H9 (cell line): ENCODE data around the gene OIP5. TPM values are rescaled to one million over a fixed set of nuclear protein-coding genes. Genes with fewer than 3 reads are reported as not detected.

Experiments
- DNase-seq: peaks from one replicate; pipeline ENCODE4 v3.0.0-alpha.2; 2017
- H2AFZ ChIP-seq: one replicate; pipeline ENCODE4 v1.6.1; 2013; ENCODE audit warnings: mild to moderate bottlenecking, low read length, control low read depth, moderate library complexity
- H2AK5ac ChIP-seq: 2 replicates; pipeline ENCODE4 v1.6.1; 2013; ENCODE audit warnings: low read length, control low read depth, mixed read lengths; ENCODE audit not compliant: insufficient read length
- H2BK120ac ChIP-seq: one replicate; pipeline ENCODE4 v1.6.1; 2013; ENCODE audit warnings: low read depth, mild to moderate bottlenecking, low read length, control low read depth, inconsistent platforms; ENCODE audit not compliant: poor library complexity, severe bottlenecking
- H2BK12ac ChIP-seq: 2 replicates; pipeline ENCODE4 v1.6.1; 2013; ENCODE audit warnings: low read length, control low read depth, mixed read lengths, low read depth; ENCODE audit not compliant: insufficient read length
- H2BK15ac ChIP-seq: 2 replicates; pipeline ENCODE4 v1.6.1; 2013; ENCODE audit warnings: low read depth, low read length, control low read depth
- H2BK20ac ChIP-seq: one replicate; pipeline ENCODE4 v1.6.1; 2013; ENCODE audit warnings: low read depth, mild to moderate bottlenecking, low read length, control low read depth, inconsistent platforms; ENCODE audit not compliant: poor library complexity, severe bottlenecking
- H2BK5ac ChIP-seq: 2 replicates; pipeline ENCODE4 v1.6.1; 2013; ENCODE audit warnings: low read length, control low read depth, mixed read lengths; ENCODE audit not compliant: insufficient read length
- H3K14ac ChIP-seq: 2 replicates; pipeline ENCODE4 v1.6.1; 2013; ENCODE audit warnings: low read length, control low read depth; ENCODE audit not compliant: insufficient read depth
- H3K18ac ChIP-seq: 2 replicates; pipeline ENCODE4 v1.6.1; 2013; ENCODE audit warnings: low read depth, mild to moderate bottlenecking, mixed read lengths, low read length, control low read depth; ENCODE audit not compliant: insufficient read length
- H3K23ac ChIP-seq: 2 replicates; pipeline ENCODE4 v1.6.1; 2013; ENCODE audit warnings: low read length, control low read depth, mixed read lengths, low read depth; ENCODE audit not compliant: insufficient read length
- H3K23me2 ChIP-seq: 2 replicates; pipeline ENCODE4 v1.6.1; 2013; ENCODE audit warnings: low read depth, mild to moderate bottlenecking, mixed read lengths, low read length, control low read depth; ENCODE audit not compliant: insufficient read length, poor library complexity, severe bottlenecking
- H3K27ac ChIP-seq: 2 replicates; pipeline ENCODE4 v1.5.1; 2013; ENCODE audit warnings: low read length, control low read depth, mixed read lengths, low read depth; ENCODE audit not compliant: insufficient read length
- H3K27me3 ChIP-seq: 2 replicates; pipeline ENCODE4 v1.6.1; 2013; ENCODE audit warnings: low read length, control low read depth, inconsistent platforms; ENCODE audit not compliant: insufficient read depth
- H3K4ac ChIP-seq: 2 replicates; pipeline ENCODE4 v1.6.1; 2013; ENCODE audit warnings: low read depth, mild to moderate bottlenecking, control low read depth, inconsistent platforms, low read length, moderate library complexity
- H3K4me1 ChIP-seq: 2 replicates; pipeline ENCODE4 v1.6.1; 2013; ENCODE audit warnings: low read length, control low read depth, inconsistent platforms; ENCODE audit not compliant: insufficient read depth
- H3K4me2 ChIP-seq: 2 replicates; pipeline ENCODE4 v1.6.1; 2013; ENCODE audit warnings: low read length, control low read depth, mixed read lengths; ENCODE audit not compliant: insufficient read length, insufficient read depth
- H3K56ac ChIP-seq: 2 replicates; pipeline ENCODE4 v1.6.1; 2013; ENCODE audit warnings: low read depth, mild to moderate bottlenecking, mixed read lengths, low read length, control low read depth; ENCODE audit not compliant: insufficient read length
- H3K79me1 ChIP-seq: 2 replicates; pipeline ENCODE4 v1.6.1; 2013; ENCODE audit warnings: low read depth, mild to moderate bottlenecking, moderate library complexity, low read length, control low read depth, inconsistent platforms; ENCODE audit not compliant: insufficient read depth, poor library complexity, severe bottlenecking
- H3K79me2 ChIP-seq: 2 replicates; pipeline ENCODE4 v1.6.1; 2013; ENCODE audit warnings: low read length, control low read depth, inconsistent platforms; ENCODE audit not compliant: insufficient read depth
- H3K9ac ChIP-seq: 2 replicates; pipeline ENCODE4 v1.6.1; 2013; ENCODE audit warnings: low read length, control low read depth, mixed read lengths; ENCODE audit not compliant: insufficient read length; ENCODE audit errors: extremely low read depth
- H3K9me3 ChIP-seq: one replicate; pipeline ENCODE4 v1.6.1; 2013; ENCODE audit warnings: low read depth, low read length, inconsistent platforms; ENCODE audit not compliant: control insufficient read depth
- H3T11ph ChIP-seq: one replicate; pipeline ENCODE4 v1.6.1; 2013; ENCODE audit warnings: mild to moderate bottlenecking, low read length, control low read depth, inconsistent platforms
- H4K20me1 ChIP-seq: one replicate; pipeline ENCODE4 v1.6.1; 2013; ENCODE audit not compliant: control insufficient read depth, insufficient read length, insufficient read depth
- H4K5ac ChIP-seq: 2 replicates; pipeline ENCODE4 v1.6.1; 2013; ENCODE audit warnings: low read depth, mild to moderate bottlenecking, mixed read lengths, low read length, control low read depth; ENCODE audit not compliant: insufficient read length
- H4K8ac ChIP-seq: replicated peaks from 2 replicates; pipeline ENCODE4 v1.6.1; 2013; ENCODE audit warnings: low read length, control low read depth, mixed read lengths, low read depth; ENCODE audit not compliant: insufficient read length
- H4K91ac ChIP-seq: 2 replicates; pipeline ENCODE4 v1.6.1; 2013; ENCODE audit warnings: low read depth, mild to moderate bottlenecking, moderate library complexity, mixed read lengths, low read length, control low read depth; ENCODE audit not compliant: insufficient read length
- H3K27ac Mint-ChIP-seq, 3 experiments: 2 replicates in 2 of 3; 3 replicates in 1 of 3; pipeline ENCODE4 v1.8.0; 2020 to 2021; ENCODE audit warnings: mixed read lengths in 3 of 3, mild to moderate bottlenecking in 1 of 3, moderate library complexity in 1 of 3
- H3K27me3 Mint-ChIP-seq: 2 replicates; pipeline ENCODE4 v1.8.0; 2021; ENCODE audit warnings: low read depth, mild to moderate bottlenecking, moderate library complexity, mixed read lengths
- H3K36me3 Mint-ChIP-seq, 3 experiments: 2 replicates in 2 of 3; 3 replicates in 1 of 3; pipeline ENCODE4 v1.8.0; 2020 to 2021; ENCODE audit warnings: low read depth in 3 of 3, mixed read lengths in 3 of 3; ENCODE audit not compliant: insufficient read depth in 1 of 3
- H3K4me1 Mint-ChIP-seq, 2 experiments: 2 replicates each; pipeline ENCODE4 v1.8.0; 2020; ENCODE audit warnings: mixed read lengths in 2 of 2
- H3K4me3 Mint-ChIP-seq, 2 experiments: 2 replicates in 1 of 2; 3 replicates in 1 of 2; pipeline ENCODE4 v1.8.0; 2020 to 2021; ENCODE audit warnings: mild to moderate bottlenecking in 2 of 2, mixed read lengths in 2 of 2, moderate library complexity in 1 of 2
- H3K9me3 Mint-ChIP-seq, 2 experiments: 2 replicates in 1 of 2; 3 replicates in 1 of 2; pipeline ENCODE4 v1.8.0; 2020; ENCODE audit warnings: mild to moderate bottlenecking in 2 of 2, mixed read lengths in 2 of 2, moderate library complexity in 1 of 2
- CTCF ChIP-seq: fragments of 200-600 bp; sonication (generic); conservative IDR thresholded peaks from 3 replicates; pipeline ENCODE4 v1.8.0; 2021; ENCODE audit warnings: antibody characterized with exemption, mild to moderate bottlenecking
- WGBS: extraction: QIAGEN DNeasy Blood & Tissue Kit; methylation state at CpG from one replicate; pipeline ENCODE4 v1.1.7; 2013; ENCODE audit warnings: missing lambda C conversion rate, low lambda C conversion rate, mixed read lengths; ENCODE audit not compliant: insufficient read length; ENCODE audit errors: extremely low coverage; 5-methylcytosine and 5-hydroxymethylcytosine counted together
- total RNA-seq: library from RNA; stranded (reverse); gene quantifications from 2 replicates; pipeline ENCODE4 v1.2.1, GENCODE V29; 2021

OIP5 gene
- total RNA-seq, 1 experiment from 2014 or later, result 30.9 TPM

- Mint-ChIP-seq H3K36me3 (peaks cover 51 to 86% (median 80%) of the 10 kb centered on the region in 3 experiments), H3K4me1 (no peaks in the 10 kb centered on the region), H3K27ac (no peak overlapping the region), H3K4me3 (no peak overlapping the region), H3K27me3 (no peaks in the 10 kb centered on the region), H3K9me3 (no peaks in the 10 kb centered on the region)
- Histone ChIP-seq H3K79me2 (no peaks in the 10 kb centered on the region), H3K4me2 (no peak overlapping the region), H3K79me1 (no peaks in the 10 kb centered on the region), H4K91ac (no peak overlapping the region), H2BK20ac (no peak overlapping the region), H2BK120ac (no peak overlapping the region), H3K4me1 (no peaks in the 10 kb centered on the region), H2BK5ac (no peak overlapping the region), H3K27me3 (no peaks in the 10 kb centered on the region), H4K20me1 (no peaks in the 10 kb centered on the region), H3K27ac (no peak overlapping the region), H3T11ph (no peak overlapping the region), H3K23me2 (no peaks in the 10 kb centered on the region), H3K56ac (no peak overlapping the region), H4K5ac (no peak overlapping the region), H3K9ac (no peak overlapping the region), H3K18ac (no peak overlapping the region), H3K14ac (no peak overlapping the region), H3K23ac (no peak overlapping the region), H3K9me3 (no peaks in the 10 kb centered on the region), H2BK12ac (no peak overlapping the region), H2AK5ac (no peak overlapping the region), H2BK15ac (no peak overlapping the region), H3K4ac (no peak overlapping the region), H2AFZ (no peak overlapping the region), H4K8ac (no peak overlapping the region)
- DNase-seq, result no peak
- no CpG with 5 or more reads among the region's 3 CpGs for WGBS
- no peak for TF ChIP-seq CTCF
Measured at GRCh38 chr15:41367418-41367817, 35.0 kb upstream of the OIP5 start.
